Muscle layer of duodenum (tissue), 2 donors: ENCODE data around the gene NLK.
"Not testable (repeated sequence)": the region's sequence is repeated elsewhere in the genome, so short reads cannot be mapped to it uniquely, and the experiment has no call there.

Source experiments
- H3K27ac ChIP-seq: one replicate; pipeline ENCODE4 v1.7.0; 2013; ENCODE audit warnings: mild to moderate bottlenecking, low read length
- H3K27me3 ChIP-seq: one replicate; pipeline ENCODE4 v1.7.0; 2013; ENCODE audit warnings: low read depth, mild to moderate bottlenecking, control low read depth, low read length
- H3K36me3 ChIP-seq, 2 donors: one replicate each; pipeline ENCODE4 v1.7.0; 2013; ENCODE audit warnings: low read length in 2 of 2, control low read depth in 1 of 2, mild to moderate bottlenecking in 1 of 2; ENCODE audit not compliant: insufficient read depth in 2 of 2, control insufficient read depth in 1 of 2
- H3K4me1 ChIP-seq, 2 donors: one replicate each; pipeline ENCODE4 v1.7.0; 2013; ENCODE audit warnings: low read length in 2 of 2, mild to moderate bottlenecking in 2 of 2, control low read depth in 1 of 2, moderate library complexity in 1 of 2; ENCODE audit not compliant: insufficient read depth in 2 of 2, control insufficient read depth in 1 of 2
- H3K4me3 ChIP-seq, 2 donors: one replicate each; pipeline ENCODE4 v1.7.0; 2013; ENCODE audit warnings: low read length in 2 of 2, low read depth in 1 of 2, mild to moderate bottlenecking in 1 of 2
- H3K9me3 ChIP-seq, 2 donors: one replicate each; pipeline ENCODE4 v1.7.0; 2013; ENCODE audit warnings: low read length in 2 of 2, control low read depth in 1 of 2, mild to moderate bottlenecking in 1 of 2; ENCODE audit not compliant: control insufficient read depth in 1 of 2
- donor health status: healthy.

Gene NLK

GRCh38 chr17:28233872-28234856, 191.7 kb downstream of the NLK start:
- not testable (repeated sequence) for H3K36me3 ChIP-seq, H3K27me3 ChIP-seq, H3K9me3 ChIP-seq, H3K4me3 ChIP-seq, H3K4me1 ChIP-seq, H3K27ac ChIP-seq

- not testable (repeated sequence) for H3K4me3 ChIP-seq, H3K9me3 ChIP-seq, H3K4me1 ChIP-seq, H3K27ac ChIP-seq, H3K36me3 ChIP-seq, H3K27me3 ChIP-seq
Measured at GRCh38 chr17:28235066-28235700, 192.7 kb downstream of the NLK start.

DNA sequence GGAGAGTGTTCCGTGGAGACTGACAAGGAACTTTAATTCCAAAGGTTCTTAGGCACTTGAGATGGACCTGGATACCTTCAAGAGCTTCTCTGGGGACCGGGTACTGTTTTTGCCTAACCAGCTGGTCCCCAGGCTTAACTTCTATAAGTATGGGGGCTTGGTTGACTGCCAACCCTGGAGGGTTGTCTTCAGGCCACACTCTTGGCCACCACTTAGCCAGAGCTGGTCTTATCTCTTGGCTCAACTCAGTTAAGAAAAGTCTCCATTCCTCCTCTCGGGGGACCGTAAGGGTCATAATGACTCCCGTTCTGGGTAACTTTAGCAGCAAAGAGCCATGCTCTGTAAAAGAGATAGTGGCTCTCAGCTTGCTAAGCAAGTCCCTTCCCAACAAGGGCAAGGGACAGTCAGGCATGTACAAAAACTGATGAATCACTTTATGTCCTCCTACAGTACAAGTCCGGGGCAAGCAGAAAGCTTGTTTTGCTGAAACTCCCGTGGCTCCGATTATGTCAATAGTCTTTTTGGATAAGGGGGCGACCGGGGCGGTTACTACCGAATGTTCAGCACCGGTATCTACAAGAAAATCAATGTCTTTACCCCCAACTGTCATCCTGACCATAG, 193.7 kb downstream of the NLK start:
- not testable (repeated sequence) for H3K4me1 ChIP-seq, H3K4me3 ChIP-seq, H3K27ac ChIP-seq, H3K9me3 ChIP-seq, H3K36me3 ChIP-seq, H3K27me3 ChIP-seq

- not testable (repeated sequence) for H3K36me3 ChIP-seq, H3K27ac ChIP-seq
Measured at GRCh38 chr17:28238547-28239270, 196.2 kb downstream of the NLK start.

DNA sequence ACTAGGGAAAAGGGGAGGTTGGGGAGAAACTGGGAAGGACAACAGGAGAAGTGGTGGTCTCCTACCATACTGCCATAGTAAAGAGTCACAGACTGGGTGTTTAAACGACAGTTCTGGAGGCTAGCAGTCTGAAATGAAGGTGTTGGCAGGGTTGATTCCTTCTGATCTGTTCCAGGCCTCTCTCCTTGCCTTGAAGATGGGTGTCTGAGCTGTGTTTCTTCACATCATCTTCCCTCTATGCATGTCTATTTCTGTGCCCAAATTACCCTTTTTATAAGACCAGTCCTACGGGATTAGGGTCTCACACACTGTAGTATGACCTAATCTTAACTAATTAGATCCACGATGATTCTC, 196.8 kb downstream of the NLK start:
- Histone ChIP-seq H3K4me3 (no peak overlapping the region), H3K36me3 (no peaks in the 10 kb centered on the region), H3K4me1 (no peaks in the 10 kb centered on the region), H3K27me3 (no peaks in the 10 kb centered on the region), H3K9me3 (no peaks in the 10 kb centered on the region), H3K27ac (no peak overlapping the region)

More at GRCh38 chr17:28238547-28239270, 196.2 kb downstream of the NLK start:
- H3K9me3 ChIP-seq, H3K27me3 ChIP-seq, H3K4me3 ChIP-seq, H3K4me1 ChIP-seq: not testable (repeated sequence)

DNA sequence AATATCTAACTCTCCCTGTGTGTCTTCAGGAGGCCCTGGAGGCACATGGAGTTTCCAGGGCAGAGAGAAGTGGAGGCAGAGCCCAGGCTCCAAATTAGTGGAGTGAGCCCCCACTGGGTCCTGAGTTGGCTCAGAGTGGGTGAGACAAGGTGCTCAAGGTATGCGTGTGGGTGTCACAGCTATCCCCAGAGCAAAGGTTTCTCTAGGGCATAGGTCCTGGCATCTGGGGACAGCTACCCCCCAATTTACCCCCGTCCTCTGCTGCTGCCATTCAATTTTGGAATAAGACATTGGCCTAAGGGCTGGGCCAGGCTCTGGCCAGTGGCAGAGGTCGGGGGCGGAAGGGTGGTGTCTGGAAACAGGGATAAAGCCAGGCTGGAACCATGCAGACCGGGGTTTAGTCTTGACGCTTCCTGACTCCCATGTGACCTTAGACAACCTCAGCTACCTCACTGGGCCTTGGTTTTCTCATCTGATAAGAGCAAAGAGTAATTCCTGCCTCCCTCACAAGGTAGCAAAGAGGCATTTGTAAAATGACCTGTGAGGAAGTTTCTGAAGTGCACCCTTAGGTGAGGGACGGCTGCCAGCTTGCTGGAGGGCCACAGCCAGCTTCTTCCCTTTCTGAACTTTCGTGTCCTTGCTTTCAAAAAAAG, 198.3 kb downstream of the NLK start:
- H3K27me3 ChIP-seq = no peaks in the 10 kb centered on the region
- H3K27ac ChIP-seq = no peak overlapping the region
- no peaks in the 10 kb centered on the region for H3K36me3 ChIP-seq
- no peak overlapping the region for H3K4me3 ChIP-seq
- H3K9me3 ChIP-seq = no peaks in the 10 kb centered on the region
- no peaks in the 10 kb centered on the region for H3K4me1 ChIP-seq

- H3K9me3 ChIP-seq = no peaks in the 10 kb centered on the region
- H3K36me3 ChIP-seq = no peaks in the 10 kb centered on the region
- H3K27ac ChIP-seq = no peak overlapping the region
- H3K27me3 ChIP-seq = no peaks in the 10 kb centered on the region
- no peak overlapping the region for H3K4me3 ChIP-seq
- no peaks in the 10 kb centered on the region for H3K4me1 ChIP-seq
Measured at GRCh38 chr17:28242791-28243190, 200.3 kb downstream of the NLK start.

- not testable (repeated sequence) for H3K4me1 ChIP-seq, H3K4me3 ChIP-seq, H3K36me3 ChIP-seq, H3K27me3 ChIP-seq, H3K9me3 ChIP-seq, H3K27ac ChIP-seq
Measured at GRCh38 chr17:28243268-28243667, 200.8 kb downstream of the NLK start.

- H3K27me3 ChIP-seq = no peaks in the 10 kb centered on the region
- H3K27ac ChIP-seq = no peak overlapping the region
- no peaks in the 10 kb centered on the region for H3K36me3 ChIP-seq
- H3K4me3 ChIP-seq = no peak overlapping the region
- no peaks in the 10 kb centered on the region for H3K4me1 ChIP-seq
- no peaks in the 10 kb centered on the region for H3K9me3 ChIP-seq
Measured at GRCh38 chr17:28244446-28244845, 202.0 kb downstream of the NLK start.
